IMR-90 (cell line): Measurements from ENCODE around the gene ATG10. TPM values are rescaled to one million over a fixed set of nuclear protein-coding genes. Genes with fewer than 3 reads are reported as not detected.

Source experiments
- ATAC-seq: fragments of 200-7000 bp; cut with Tn5 transposase; 2 replicates; pipeline ENCODE4 v1.9.1; 2020; ENCODE audit warnings: low read depth, mild to moderate bottlenecking, moderate library complexity
- BruUV-seq: library from RNA; stranded (reverse); fragments of 400-500 nt; replicated peaks from 2 replicates; lab custom pipeline; 2021; lab: Mats Ljungman, UMichigan
- CTCF ChIA-PET: fragments of 300-600 bp; formaldehyde crosslinking; extraction: SDS; loops from one replicate; lab custom pipeline; 2021; ENCODE audit warnings: antibody characterized with exemption; lab: Yijun Ruan, JAX
- POLR2A ChIA-PET: fragments of 300-600 bp; sonication (Branson Sonifier 250); formaldehyde crosslinking; loops from one replicate; lab custom pipeline; 2022; ENCODE audit warnings: antibody characterized with exemption; ENCODE audit not compliant: unreplicated experiment; lab: Charles Lee
- DNase-seq: peaks from one replicate; pipeline ENCODE4 v3.0.0; 2013
- H2AFZ ChIP-seq: replicated peaks from 2 replicates; pipeline ENCODE3; 2013; ENCODE audit warnings: low read length, mild to moderate bottlenecking; ENCODE audit not compliant: poor library complexity
- H2AK5ac ChIP-seq: 2 replicates; pipeline ENCODE4 v1.6.1; 2013; ENCODE audit warnings: low read depth, low read length, inconsistent platforms
- H2AK9ac ChIP-seq: replicated peaks from 2 replicates; pipeline ENCODE3; 2013; ENCODE audit warnings: mild to moderate bottlenecking, low read depth, low read length, moderate library complexity; ENCODE audit not compliant: poor library complexity
- H2BK120ac ChIP-seq: 2 replicates; pipeline ENCODE4 v1.6.1; 2013; ENCODE audit warnings: low read depth, low read length, inconsistent platforms
- H2BK15ac ChIP-seq: 3 replicates; pipeline ENCODE4 v1.6.1; 2013; ENCODE audit warnings: low read depth, low read length, inconsistent platforms
- H2BK20ac ChIP-seq: 2 replicates; pipeline ENCODE4 v1.6.1; 2013; ENCODE audit warnings: low read depth, mild to moderate bottlenecking, inconsistent platforms, low read length, moderate library complexity
- H2BK5ac ChIP-seq: 2 replicates; pipeline ENCODE4 v1.6.1; 2013; ENCODE audit warnings: mild to moderate bottlenecking, low read depth, low read length, inconsistent platforms; ENCODE audit not compliant: poor library complexity, severe bottlenecking
- H3K14ac ChIP-seq: replicated peaks from 2 replicates; pipeline ENCODE4 v1.6.1; 2013; ENCODE audit warnings: low read depth, low read length, inconsistent platforms
- H3K18ac ChIP-seq: 2 replicates; pipeline ENCODE4 v1.6.1; 2013; ENCODE audit warnings: low read depth, low read length, control low read depth
- H3K23ac ChIP-seq: 2 replicates; pipeline ENCODE4 v1.6.1; 2013; ENCODE audit warnings: low read depth, low read length, inconsistent platforms
- H3K27ac ChIP-seq: 2 replicates; pipeline ENCODE4 v1.5.1; 2013; ENCODE audit warnings: mild to moderate bottlenecking, control low read depth, low read length; ENCODE audit not compliant: insufficient read depth
- H3K27me3 ChIP-seq: 2 replicates; pipeline ENCODE4 v1.6.1; 2013; ENCODE audit warnings: low read length; ENCODE audit not compliant: control insufficient read depth, insufficient read depth
- H3K36me3 ChIP-seq: 2 replicates; pipeline ENCODE4 v1.6.1; 2013; ENCODE audit warnings: low read length, mixed read lengths; ENCODE audit not compliant: control insufficient read depth, insufficient read depth
- H3K4ac ChIP-seq: 2 replicates; pipeline ENCODE4 v1.6.1; 2013; ENCODE audit warnings: low read depth, low read length, inconsistent platforms
- H3K4me1 ChIP-seq: 2 replicates; pipeline ENCODE4 v1.6.1; 2013; ENCODE audit warnings: low read length, mixed read lengths; ENCODE audit not compliant: control insufficient read depth, insufficient read depth
- H3K4me2 ChIP-seq: 2 replicates; pipeline ENCODE4 v1.6.1; 2013; ENCODE audit warnings: low read depth, mild to moderate bottlenecking, control low read depth, low read length, moderate library complexity
- H3K4me3 ChIP-seq: 2 replicates; pipeline ENCODE4 v1.5.1; 2013; ENCODE audit warnings: low read depth, mild to moderate bottlenecking, control low read depth, low read length, moderate library complexity; ENCODE audit not compliant: insufficient read depth
- H3K56ac ChIP-seq: 2 replicates; pipeline ENCODE4 v1.6.1; 2013; ENCODE audit warnings: low read length, inconsistent platforms; ENCODE audit not compliant: insufficient read depth; ENCODE audit errors: extremely low read depth
- H3K79me1 ChIP-seq, 2 experiments: 2 replicates each; pipeline ENCODE4 v1.6.1; 2013; ENCODE audit warnings: low read length in 2 of 2, inconsistent platforms in 1 of 2, low read depth in 1 of 2
- H3K9ac ChIP-seq: 2 replicates; pipeline ENCODE4 v1.6.1; 2013; ENCODE audit warnings: low read depth, low read length, control low read depth
- H3K9me1 ChIP-seq: 2 replicates; pipeline ENCODE4 v1.6.1; 2013; ENCODE audit warnings: low read length, inconsistent platforms; ENCODE audit not compliant: insufficient read depth
- H3K9me3 ChIP-seq: 2 replicates; pipeline ENCODE4 v1.6.1; 2013; ENCODE audit warnings: low read length; ENCODE audit not compliant: control insufficient read depth, insufficient read depth
- H4K20me1 ChIP-seq: 2 replicates; pipeline ENCODE4 v1.6.1; 2013; ENCODE audit warnings: low read length, inconsistent platforms; ENCODE audit not compliant: insufficient read depth
- H4K5ac ChIP-seq: 2 replicates; pipeline ENCODE4 v1.6.1; 2013; ENCODE audit warnings: mild to moderate bottlenecking, low read depth, low read length, control low read depth
- H4K8ac ChIP-seq, 2 experiments: 2 replicates each; pipeline ENCODE4 v1.6.1; 2013; ENCODE audit warnings: low read depth in 2 of 2, low read length in 2 of 2, control low read depth in 1 of 2, inconsistent platforms in 1 of 2
- H4K91ac ChIP-seq: 2 replicates; pipeline ENCODE4 v1.6.1; 2013; ENCODE audit warnings: low read depth, low read length, inconsistent platforms; ENCODE audit not compliant: insufficient read depth
- BHLHE40 ChIP-seq: fragments of 150-350 bp; IDR thresholded peaks from 2 replicates; pipeline ENCODE4 v1.6.1; 2016; ENCODE audit warnings: mild to moderate bottlenecking, low read depth, low read length
- RAD21 ChIP-seq: IDR thresholded peaks from 2 replicates; pipeline ENCODE4 v1.6.1; 2012; ENCODE audit warnings: low read length, improper control_type of control experiment
- dilution Hi-C: fragments of 300-500 bp; cut with HindIII; formaldehyde crosslinking; loops from one replicate; pipeline ENCODE4 v1.14.3; 2018; ENCODE audit warnings: low sequenced_read_pairs; ENCODE audit not compliant: unreplicated experiment
- in situ Hi-C: fragments of 300-500 bp; cut with MboI; formaldehyde crosslinking; loops from 3 replicates; pipeline ENCODE4 v1.14.3; 2019; ENCODE audit warnings: low sequenced_read_pairs, inconsistent platforms, mixed read lengths
- intact Hi-C: fragments of 100-400 bp; cut with micrococcal nuclease; formaldehyde crosslinking; loops from 2 replicates; pipeline ENCODE4 v1.10.0; 2022
- polyA plus RNA-seq, 3 experiments: library from polyadenylated mRNA; depleted of rRNA; stranded (reverse); fragments of >200 nt; gene quantifications; 2 replicates each; pipeline ENCODE4 v1.2.3, GENCODE V29; 2012; ENCODE audit warnings: low replicate concordance in 1 of 3
- total RNA-seq: library from RNA; depleted of rRNA; stranded (reverse); fragments of >200 nt; gene quantifications from 2 replicates; pipeline ENCODE4 v1.2.3, GENCODE V29; 2012

Gene ATG10
- total and polyA plus RNA-seq, 2 of the 4 experiments (the other 2 are of a cell fraction) = 3.4 to 8.1 TPM

DNA sequence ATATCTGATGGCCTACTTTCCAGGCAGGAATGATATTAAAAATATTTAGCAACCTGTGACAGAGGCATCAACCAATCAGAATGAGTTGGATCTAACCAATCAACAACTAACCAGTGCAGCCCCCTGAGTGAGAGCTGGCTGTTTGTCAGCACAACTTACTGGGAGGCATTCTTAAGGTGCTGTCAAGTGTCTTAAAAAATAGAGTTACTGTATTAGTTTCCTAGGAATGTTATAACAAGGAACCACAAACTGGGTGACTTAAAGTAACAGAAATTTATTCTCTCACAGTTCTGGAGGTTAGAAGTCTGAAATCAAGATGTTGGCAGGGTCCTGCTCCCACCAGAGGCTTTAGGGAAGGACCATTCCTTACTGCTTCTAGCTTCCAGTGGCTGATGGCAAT, 85.2 kb downstream of the ATG10 start:
- Histone ChIP-seq H3K9ac (no peak overlapping the region), H4K20me1 (no peaks in the 10 kb centered on the region), H3K27ac (no peak overlapping the region), H3K27me3 (no peaks in the 10 kb centered on the region), H3K4me1 (0 out of 2 replicates have a peak, but pooled peaks cover 1% of the 10 kb centered on the region), H4K8ac (no peak overlapping the region), H2BK20ac (no peak overlapping the region), H3K23ac (no peak overlapping the region), H2BK15ac (no peak overlapping the region), H2BK120ac (no peak overlapping the region), H3K56ac (no peak overlapping the region), H3K4me3 (no peak overlapping the region), H2AK5ac (no peak overlapping the region), H3K4me2 (no peak overlapping the region), H2BK5ac (no peak overlapping the region), H3K79me1 (no peaks in the 10 kb centered on the region; a peak in 1 of 4 replicates), H4K91ac (no peak overlapping the region), H3K18ac (no peak overlapping the region), H3K9me3 (no peaks in the 10 kb centered on the region), H3K36me3 (no peaks in the 10 kb centered on the region), H3K14ac (no peak overlapping the region), H2AK9ac (no peak overlapping the region), H2AFZ (no peak overlapping the region), H4K5ac (no peak overlapping the region), H3K9me1 (no peaks in the 10 kb centered on the region; the same call in 1 of the 2 replicates), H3K4ac (no peak overlapping the region)
- CTCF ChIA-PET = no interaction called here
- peak; percentile 5 for DNase-seq
- intact Hi-C loops (no loop called here), dilution Hi-C loops (no loop called here), in situ Hi-C loops (no loop called here)
- BruUV-seq = no TSS peak
- no peak for ATAC-seq
- TF ChIP-seq BHLHE40 = no peak
- TF ChIP-seq RAD21 = no peak
- POLR2A ChIA-PET = no interaction called here
